ENCODE measurements around the gene NAPB. TPM values are rescaled to one million over a fixed set of nuclear protein-coding genes. Genes with fewer than 3 reads are reported as not detected.
"Not testable (repeated sequence)": the region's sequence is repeated elsewhere in the genome, so short reads cannot be mapped to it uniquely, and the experiment has no call there.

NAPB gene
- polyA plus RNA-seq, 1 donor from 2014 or later = 133 TPM

DNA sequence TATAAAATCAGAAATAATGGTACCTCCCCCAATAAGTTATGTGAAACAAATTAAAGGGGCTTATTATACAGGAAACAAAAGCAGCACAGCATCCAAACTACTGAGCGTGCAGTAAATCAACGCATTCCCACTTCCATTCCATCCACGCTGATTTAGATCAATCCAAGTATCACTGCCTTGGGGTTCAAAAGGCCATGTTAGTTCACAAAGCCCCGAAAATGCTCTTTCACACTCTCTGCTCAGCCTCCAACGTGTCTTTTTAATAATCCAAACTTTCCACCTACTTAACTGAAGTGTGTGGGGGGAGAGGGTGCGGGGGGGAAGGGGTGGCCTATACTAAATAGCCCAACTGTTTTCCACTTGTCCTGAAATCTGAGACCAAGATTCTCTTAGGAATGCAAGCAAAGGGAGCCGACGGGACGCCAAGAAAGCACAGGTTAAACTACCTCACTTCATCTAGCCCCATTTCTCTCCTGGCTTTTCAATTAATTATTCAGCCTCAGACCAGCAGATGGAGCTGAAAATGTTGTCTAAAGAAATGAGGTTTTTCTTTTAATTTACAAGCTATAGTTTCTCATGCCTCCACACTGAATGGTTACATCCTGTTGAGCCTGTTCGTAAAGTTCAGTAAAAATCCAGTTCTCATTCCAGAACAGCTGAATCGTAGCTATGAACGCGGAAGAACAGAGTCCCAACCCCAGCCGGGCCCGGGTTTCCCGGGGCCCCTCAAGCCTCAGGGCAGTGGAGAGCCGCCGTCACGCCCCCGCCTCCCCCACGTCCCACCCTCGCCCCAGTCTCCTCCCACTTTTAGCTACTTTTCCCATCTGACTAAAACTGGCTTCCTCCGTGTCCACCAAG is 71.7 kb downstream of the NAPB start:
- no peaks in the 10 kb centered on the region for H3K36me3 ChIP-seq (ENCODE audit: insufficient read depth, low read length)
- H3K27me3 ChIP-seq (ENCODE audit: insufficient read depth, low read depth, low read length) = no peaks in the 10 kb centered on the region
- no peaks in the 10 kb centered on the region for H3K9me3 ChIP-seq (ENCODE audit: low read length)
- H3K9ac ChIP-seq (ENCODE audit: low read length) = peak overlapping the region; percentile 90
- H3K4me2 ChIP-seq (ENCODE audit: low read length) = peak overlapping the region; percentile 58
- H3K27ac ChIP-seq (ENCODE audit: low read length) = peak overlapping the region; percentile 88
- H3K9me2 ChIP-seq (ENCODE audit: insufficient read depth, low read length) = no peaks in the 10 kb centered on the region
- H2AFZ ChIP-seq (ENCODE audit: low read depth, low read length) = peak overlapping the region; percentile 65
- peak overlapping the region; percentile 100 for H3K4me3 ChIP-seq (ENCODE audit: low read length)
- TF ChIP-seq POLR2AphosphoS5 (IDR thresholded peaks at IDR 0.05) (no peak), RAD21 (conservative IDR thresholded peaks at IDR 0.05) (peak; percentile 27), EP300 (conservative IDR thresholded peaks at IDR 0.05; ENCODE audit: poor library complexity, severe bottlenecking) (no peak), SMC3 (conservative IDR thresholded peaks at IDR 0.05; ENCODE audit: poor library complexity) (peak; percentile 41), TAF1 (IDR thresholded peaks at IDR 0.05; ENCODE audit: low read depth) (no peak)
- TF ChIP-seq, protein P1, sequence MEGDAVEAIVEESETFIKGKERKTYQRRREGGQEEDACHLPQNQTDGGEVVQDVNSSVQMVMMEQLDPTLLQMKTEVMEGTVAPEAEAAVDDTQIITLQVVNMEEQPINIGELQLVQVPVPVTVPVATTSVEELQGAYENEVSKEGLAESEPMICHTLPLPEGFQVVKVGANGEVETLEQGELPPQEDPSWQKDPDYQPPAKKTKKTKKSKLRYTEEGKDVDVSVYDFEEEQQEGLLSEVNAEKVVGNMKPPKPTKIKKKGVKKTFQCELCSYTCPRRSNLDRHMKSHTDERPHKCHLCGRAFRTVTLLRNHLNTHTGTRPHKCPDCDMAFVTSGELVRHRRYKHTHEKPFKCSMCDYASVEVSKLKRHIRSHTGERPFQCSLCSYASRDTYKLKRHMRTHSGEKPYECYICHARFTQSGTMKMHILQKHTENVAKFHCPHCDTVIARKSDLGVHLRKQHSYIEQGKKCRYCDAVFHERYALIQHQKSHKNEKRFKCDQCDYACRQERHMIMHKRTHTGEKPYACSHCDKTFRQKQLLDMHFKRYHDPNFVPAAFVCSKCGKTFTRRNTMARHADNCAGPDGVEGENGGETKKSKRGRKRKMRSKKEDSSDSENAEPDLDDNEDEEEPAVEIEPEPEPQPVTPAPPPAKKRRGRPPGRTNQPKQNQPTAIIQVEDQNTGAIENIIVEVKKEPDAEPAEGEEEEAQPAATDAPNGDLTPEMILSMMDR (IDR thresholded peaks at IDR 0.05; ENCODE audit: poor library complexity, severe bottlenecking) = peak; percentile 62
- peaks cover 7% of the 10 kb centered on the region for H3F3A ChIP-seq (ENCODE audit: insufficient read depth, low read length, poor library complexity, severe bottlenecking)
- no peaks in the 10 kb centered on the region for H4K20me1 ChIP-seq (ENCODE audit: insufficient read depth)
- H3K79me2 ChIP-seq (replicated peaks; ENCODE audit: insufficient read depth, low read length) = peaks cover 18% of the 10 kb centered on the region

DNA sequence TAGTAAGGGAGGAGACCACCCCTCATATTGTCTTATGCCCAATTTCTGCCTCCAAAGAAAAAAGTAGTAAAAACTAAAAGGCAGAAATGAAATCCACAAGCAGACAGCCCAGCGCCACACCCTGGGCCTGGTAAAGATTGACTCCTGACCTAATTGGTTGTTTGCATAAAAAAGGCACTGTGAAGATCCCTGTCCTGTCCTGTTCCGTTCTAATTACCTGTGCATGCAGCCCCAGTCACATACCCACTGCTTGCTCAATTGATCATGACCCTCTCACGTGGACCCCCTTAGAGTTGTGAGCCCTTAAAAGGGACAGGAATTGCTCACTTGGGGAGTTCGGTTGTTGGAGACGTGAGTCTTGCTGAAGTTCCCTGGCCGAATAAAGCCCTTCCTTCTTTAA is 72.8 kb downstream of the NAPB start:
- not testable (repeated sequence) for H4K20me1 ChIP-seq (ENCODE audit: insufficient read depth); H3K27me3 ChIP-seq (ENCODE audit: insufficient read depth, low read depth, low read length); H3F3A ChIP-seq (ENCODE audit: insufficient read depth, low read length, poor library complexity, severe bottlenecking); H3K36me3 ChIP-seq (ENCODE audit: insufficient read depth, low read length); H3K4me2 ChIP-seq (ENCODE audit: low read length); H3K27ac ChIP-seq (ENCODE audit: low read length); H2AFZ ChIP-seq (ENCODE audit: low read depth, low read length); H3K9ac ChIP-seq (ENCODE audit: low read length); H3K9me3 ChIP-seq (ENCODE audit: low read length); H3K4me3 ChIP-seq (ENCODE audit: low read length); H3K9me2 ChIP-seq (ENCODE audit: insufficient read depth, low read length)
- peaks cover 18% of the 10 kb centered on the region for H3K79me2 ChIP-seq (replicated peaks; ENCODE audit: insufficient read depth, low read length)

DNA sequence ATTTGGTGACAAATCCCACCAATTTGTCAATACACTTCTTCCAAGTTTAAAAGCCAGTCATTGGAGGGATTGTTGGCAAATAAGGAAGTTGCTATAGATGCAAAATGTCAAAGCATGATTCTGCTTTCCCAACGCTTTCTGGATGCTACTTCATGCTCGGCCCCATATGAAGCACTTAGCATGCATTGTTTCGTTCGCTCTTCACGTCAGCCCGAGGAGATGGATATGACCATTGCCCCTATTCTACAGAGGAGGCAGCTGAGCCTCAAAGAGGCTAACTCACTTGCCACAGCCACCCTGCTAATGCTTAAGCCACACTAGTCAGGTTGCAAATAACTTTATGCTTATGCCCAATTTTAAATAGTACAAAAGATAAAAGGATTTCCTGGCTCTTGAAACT is 73.5 kb downstream of the NAPB start:
- Histone ChIP-seq H3K9me3 (ENCODE audit: low read length) (no peaks in the 10 kb centered on the region), H3K27ac (ENCODE audit: low read length) (no peak overlapping the region), H3K9ac (ENCODE audit: low read length) (no peak overlapping the region), H4K20me1 (ENCODE audit: insufficient read depth) (no peaks in the 10 kb centered on the region), H3K9me2 (ENCODE audit: insufficient read depth, low read length) (no peaks in the 10 kb centered on the region), H3K4me2 (ENCODE audit: low read length) (no peak overlapping the region), H3K36me3 (ENCODE audit: insufficient read depth, low read length) (no peaks in the 10 kb centered on the region), H3K4me3 (ENCODE audit: low read length) (no peak overlapping the region), H2AFZ (ENCODE audit: low read depth, low read length) (no peak overlapping the region), H3K27me3 (ENCODE audit: insufficient read depth, low read depth, low read length) (no peaks in the 10 kb centered on the region), H3F3A (ENCODE audit: insufficient read depth, low read length, poor library complexity, severe bottlenecking) (peaks cover 7% of the 10 kb centered on the region), H3K79me2 (replicated peaks; ENCODE audit: insufficient read depth, low read length) (peaks cover 15% of the 10 kb centered on the region)
- TF ChIP-seq, protein P2, sequence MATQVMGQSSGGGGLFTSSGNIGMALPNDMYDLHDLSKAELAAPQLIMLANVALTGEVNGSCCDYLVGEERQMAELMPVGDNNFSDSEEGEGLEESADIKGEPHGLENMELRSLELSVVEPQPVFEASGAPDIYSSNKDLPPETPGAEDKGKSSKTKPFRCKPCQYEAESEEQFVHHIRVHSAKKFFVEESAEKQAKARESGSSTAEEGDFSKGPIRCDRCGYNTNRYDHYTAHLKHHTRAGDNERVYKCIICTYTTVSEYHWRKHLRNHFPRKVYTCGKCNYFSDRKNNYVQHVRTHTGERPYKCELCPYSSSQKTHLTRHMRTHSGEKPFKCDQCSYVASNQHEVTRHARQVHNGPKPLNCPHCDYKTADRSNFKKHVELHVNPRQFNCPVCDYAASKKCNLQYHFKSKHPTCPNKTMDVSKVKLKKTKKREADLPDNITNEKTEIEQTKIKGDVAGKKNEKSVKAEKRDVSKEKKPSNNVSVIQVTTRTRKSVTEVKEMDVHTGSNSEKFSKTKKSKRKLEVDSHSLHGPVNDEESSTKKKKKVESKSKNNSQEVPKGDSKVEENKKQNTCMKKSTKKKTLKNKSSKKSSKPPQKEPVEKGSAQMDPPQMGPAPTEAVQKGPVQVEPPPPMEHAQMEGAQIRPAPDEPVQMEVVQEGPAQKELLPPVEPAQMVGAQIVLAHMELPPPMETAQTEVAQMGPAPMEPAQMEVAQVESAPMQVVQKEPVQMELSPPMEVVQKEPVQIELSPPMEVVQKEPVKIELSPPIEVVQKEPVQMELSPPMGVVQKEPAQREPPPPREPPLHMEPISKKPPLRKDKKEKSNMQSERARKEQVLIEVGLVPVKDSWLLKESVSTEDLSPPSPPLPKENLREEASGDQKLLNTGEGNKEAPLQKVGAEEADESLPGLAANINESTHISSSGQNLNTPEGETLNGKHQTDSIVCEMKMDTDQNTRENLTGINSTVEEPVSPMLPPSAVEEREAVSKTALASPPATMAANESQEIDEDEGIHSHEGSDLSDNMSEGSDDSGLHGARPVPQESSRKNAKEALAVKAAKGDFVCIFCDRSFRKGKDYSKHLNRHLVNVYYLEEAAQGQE (IDR thresholded peaks at IDR 0.05; ENCODE audit: borderline replicate concordance) = no peak
- TF ChIP-seq EZH2 (IDR thresholded peaks at IDR 0.05; ENCODE audit: borderline replicate concordance, insufficient read depth, low read length, poor library complexity, severe bottlenecking) = no peak
- TF ChIP-seq TAF1 (IDR thresholded peaks at IDR 0.05; ENCODE audit: low read depth) = no peak
- no peak for TF ChIP-seq RAD21 (conservative IDR thresholded peaks at IDR 0.05)
- TF ChIP-seq EP300 (conservative IDR thresholded peaks at IDR 0.05; ENCODE audit: poor library complexity, severe bottlenecking) = no peak
- no peak for TF ChIP-seq POLR2AphosphoS5 (IDR thresholded peaks at IDR 0.05)
- no peak for TF ChIP-seq MXI1 (conservative IDR thresholded peaks at IDR 0.05; ENCODE audit: poor library complexity, severe bottlenecking)
- TF ChIP-seq SMC3 (conservative IDR thresholded peaks at IDR 0.05; ENCODE audit: poor library complexity) = no peak
- TF ChIP-seq, protein P1 (IDR thresholded peaks at IDR 0.05; ENCODE audit: poor library complexity, severe bottlenecking) = no peak

Data from neural cell (in vitro differentiated cells).